Measurements from ENCODE around the gene NDUFS3.

The NDUFS3 gene

GRCh38 chr11:47589977-47590861 is 11.3 kb downstream of the NDUFS3 start:
- H3K4me3 ChIP-seq (ENCODE audit: low read depth, low read length): no peak overlapping the region

GRCh38 chr11:47591764-47592163 is 12.9 kb downstream of the NDUFS3 start:
- H3K4me3 ChIP-seq (ENCODE audit: low read depth, low read length): no peak overlapping the region

DNA sequence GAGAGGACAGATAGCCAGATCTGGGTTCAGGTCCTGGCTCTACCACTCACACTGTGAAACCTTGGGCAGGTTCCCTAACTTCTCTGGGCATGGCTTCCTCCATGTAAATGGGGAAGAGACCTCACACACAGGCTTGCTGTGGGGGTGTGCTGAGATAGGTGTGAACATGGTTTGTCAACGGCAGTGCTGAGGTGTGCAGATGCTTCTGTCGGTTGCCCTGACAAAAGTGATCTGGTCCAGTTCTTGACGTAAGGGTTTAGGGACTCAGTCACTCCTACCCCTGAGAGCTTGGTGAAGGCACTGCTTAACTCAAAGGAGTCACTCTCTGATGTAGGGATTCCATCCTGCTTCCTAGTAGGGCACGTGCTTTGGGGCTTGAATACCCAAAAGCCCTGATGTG is 13.4 kb downstream of the NDUFS3 start:
- no peak overlapping the region for H3K4me3 ChIP-seq (ENCODE audit: low read depth, low read length)

GRCh38 chr11:47592970-47593369 is 14.1 kb downstream of the NDUFS3 start:
- no peak overlapping the region for H3K4me3 ChIP-seq (ENCODE audit: low read depth, low read length)

GRCh38 chr11:47593492-47593933 is 14.6 kb downstream of the NDUFS3 start:
- H3K4me3 ChIP-seq (ENCODE audit: low read depth, low read length): peak overlapping the region; percentile 50

DNA sequence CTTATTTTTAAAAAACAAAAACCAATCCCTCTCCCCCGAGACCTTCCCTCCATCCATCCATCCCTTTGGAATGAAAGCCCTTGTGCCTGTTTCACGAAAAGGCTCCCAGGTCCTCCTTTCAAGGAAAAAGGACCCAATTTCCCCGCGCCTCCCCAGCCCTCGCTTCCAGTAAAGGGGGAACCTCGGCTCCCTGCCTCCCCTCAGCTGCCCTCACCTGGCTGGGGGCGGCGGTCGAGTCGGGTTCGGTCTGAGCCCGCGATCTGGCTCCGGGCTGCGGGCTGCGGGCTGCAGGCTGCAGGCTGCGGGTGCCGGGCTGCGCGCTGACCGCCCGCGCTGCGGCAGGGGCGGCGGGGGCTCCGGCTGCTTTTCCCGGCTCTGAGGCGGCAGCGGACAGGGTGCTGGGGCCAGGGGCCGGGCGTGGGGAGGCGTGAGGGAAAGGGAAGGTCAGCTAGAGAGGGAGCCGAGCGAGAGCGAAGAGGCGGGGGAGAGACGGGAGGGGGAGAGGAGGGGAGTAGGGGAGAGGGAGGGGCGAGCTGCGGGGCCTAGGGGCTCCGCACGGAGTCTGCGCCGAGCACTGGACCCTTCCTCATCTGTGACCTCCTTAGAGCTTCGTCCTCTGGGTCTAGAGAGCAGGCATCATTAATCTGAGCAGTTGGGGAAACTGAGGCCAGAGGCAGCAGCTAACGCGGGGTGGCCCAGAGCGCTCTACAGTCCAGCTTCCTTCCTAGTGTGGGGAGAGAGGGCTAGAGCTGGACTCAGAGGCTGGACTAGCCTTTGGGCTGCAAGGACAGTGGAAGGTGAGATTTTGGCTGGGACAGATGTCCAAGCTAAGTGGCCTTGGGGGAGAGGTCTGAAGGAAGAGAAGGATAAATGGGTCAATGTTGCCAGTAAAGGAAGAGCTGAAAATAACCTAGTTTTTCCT is 15.3 kb downstream of the NDUFS3 start, which contains the start of gene C1QTNF4:
C1QTNF4 (minus strand) TSS at position 478 of the 922 bp plus-strand sequence. CDS start 3,601 bp downstream, outside the sequence.
- H3K4me3 ChIP-seq (ENCODE audit: low read depth, low read length): peak within 1 kb of the TSS; percentile 50

GRCh38 chr11:47595029-47595428 is 16.2 kb downstream of the NDUFS3 start:
- H3K4me3 ChIP-seq (ENCODE audit: low read depth, low read length): no peak overlapping the region

- H3K4me3 ChIP-seq (ENCODE audit: low read depth, low read length): no peak overlapping the region
These were observed 17.1 kb downstream of the NDUFS3 start for GRCh38 chr11:47595967-47596366.

GRCh38 chr11:47599902-47600301 is 21.0 kb downstream of the NDUFS3 start:
- H3K4me3 ChIP-seq (ENCODE audit: low read depth, low read length): no peak overlapping the region

DNA sequence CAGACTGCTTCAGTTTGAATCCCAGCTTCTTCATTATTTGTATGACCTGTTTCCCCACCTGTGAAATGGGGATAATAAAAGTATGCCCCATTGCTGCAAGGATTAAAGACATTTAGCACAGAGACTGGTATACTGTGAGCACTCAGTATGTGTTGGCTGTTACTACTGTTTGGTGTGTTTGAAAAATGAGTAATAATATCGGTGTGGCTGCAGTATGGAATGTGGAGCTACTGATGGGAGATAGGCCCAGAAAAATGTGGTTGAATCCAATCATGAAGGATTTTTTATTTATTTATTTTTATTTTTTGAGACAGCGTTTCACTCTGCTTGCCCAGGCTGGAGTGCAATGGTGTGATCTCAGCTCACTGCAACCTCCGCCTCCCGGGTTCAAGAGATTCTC is 24.4 kb downstream of the NDUFS3 start:
- H3K4me3 ChIP-seq (ENCODE audit: low read depth, low read length): no peak overlapping the region

- H3K4me3 ChIP-seq (ENCODE audit: low read depth, low read length): no peak overlapping the region
These were observed 27.0 kb downstream of the NDUFS3 start for GRCh38 chr11:47605921-47606320.

GRCh38 chr11:47606731-47607130 is 27.9 kb downstream of the NDUFS3 start:
- no peak overlapping the region for H3K4me3 ChIP-seq (ENCODE audit: low read depth, low read length)

GRCh38 chr11:47607380-47607779 is 28.5 kb downstream of the NDUFS3 start:
- no peak overlapping the region for H3K4me3 ChIP-seq (ENCODE audit: low read depth, low read length)

GRCh38 chr11:47609675-47610074 is 30.8 kb downstream of the NDUFS3 start:
- H3K4me3 ChIP-seq (ENCODE audit: low read depth, low read length): no peak overlapping the region

DNA sequence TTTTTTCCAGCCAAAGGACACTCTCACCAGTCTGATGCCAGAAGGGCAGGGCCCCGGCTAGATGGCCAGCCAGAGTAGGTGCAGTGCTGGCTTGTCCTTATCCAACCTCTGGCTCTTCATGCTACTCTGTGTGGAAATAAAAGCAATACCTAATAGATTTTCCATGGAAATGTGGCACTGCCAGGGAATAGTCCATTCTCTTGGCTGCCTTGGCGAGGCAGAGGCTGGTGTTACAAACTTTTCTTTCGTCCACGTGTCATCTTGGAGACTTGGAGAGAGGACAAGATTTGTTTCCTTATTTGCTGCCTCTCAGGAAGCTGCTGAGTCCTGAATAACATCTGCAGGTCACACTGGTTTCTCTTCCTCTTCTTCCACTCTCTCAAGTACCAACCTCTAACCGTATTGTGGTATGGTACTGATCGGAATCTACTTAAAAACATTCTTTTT is 32.5 kb downstream of the NDUFS3 start:
- no peak overlapping the region for H3K4me3 ChIP-seq (ENCODE audit: low read depth, low read length)

DNA sequence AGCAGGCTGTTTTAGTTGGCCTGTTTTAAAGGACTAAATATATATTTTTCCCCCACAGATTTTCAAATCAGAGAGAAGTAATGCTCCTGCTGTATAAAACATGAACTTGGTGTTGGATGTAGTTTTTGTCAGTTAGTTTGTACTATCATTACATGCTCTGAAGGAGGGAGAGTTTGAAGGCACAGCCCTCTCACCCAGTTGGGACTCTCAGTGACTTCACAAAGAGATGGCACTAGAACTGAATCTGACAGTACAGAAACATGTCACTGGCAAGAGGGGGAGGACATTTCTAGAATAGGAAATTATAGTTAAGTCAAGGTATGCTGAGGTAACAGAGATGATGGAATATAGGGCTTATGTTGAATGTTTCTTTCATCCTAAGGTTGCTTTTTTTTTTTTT is 36.4 kb downstream of the NDUFS3 start:
- H3K4me3 ChIP-seq (ENCODE audit: low read depth, low read length): no peak overlapping the region

GRCh38 chr11:47616726-47617416 is 38.0 kb downstream of the NDUFS3 start:
- H3K4me3 ChIP-seq (ENCODE audit: low read depth, low read length): no peak overlapping the region

- H3K4me3 ChIP-seq (ENCODE audit: low read depth, low read length): no peak overlapping the region
These were observed 38.5 kb downstream of the NDUFS3 start for GRCh38 chr11:47617417-47617809.

GRCh38 chr11:47620836-47621378 is 42.0 kb downstream of the NDUFS3 start:
- H3K4me3 ChIP-seq (ENCODE audit: low read depth, low read length): no peak overlapping the region

GRCh38 chr11:47626234-47626633 is 47.4 kb downstream of the NDUFS3 start:
- no peak overlapping the region for H3K4me3 ChIP-seq (ENCODE audit: low read depth, low read length)

- H3K4me3 ChIP-seq (ENCODE audit: low read depth, low read length): no peak overlapping the region
These were observed 49.2 kb downstream of the NDUFS3 start for GRCh38 chr11:47628026-47628425.

Measured in iPS-11a (cell line).